Nephron progenitor cell (in vitro differentiated cells): ENCODE data around the gene BMI1.

Experiments
- DNase-seq: peaks from one replicate; pipeline ENCODE4 v3.0.0; 2021
- H3K27ac Mint-ChIP-seq: 2 replicates; pipeline ENCODE4 v1.8.0; 2021; ENCODE audit warnings: mild to moderate bottlenecking, moderate library complexity, mixed read lengths
- H3K27me3 Mint-ChIP-seq: 2 replicates; pipeline ENCODE4 v1.8.0; 2021; ENCODE audit warnings: mild to moderate bottlenecking, low read depth, mixed read lengths; ENCODE audit not compliant: poor library complexity
- H3K36me3 Mint-ChIP-seq: 2 replicates; pipeline ENCODE4 v1.8.0; 2021; ENCODE audit warnings: low read depth, mixed read lengths
- H3K4me1 Mint-ChIP-seq: 2 replicates; pipeline ENCODE4 v1.8.0; 2021; ENCODE audit warnings: mixed read lengths
- H3K4me3 Mint-ChIP-seq: 2 replicates; pipeline ENCODE4 v1.8.0; 2021; ENCODE audit warnings: mild to moderate bottlenecking, moderate library complexity, mixed read lengths
- H3K9me3 Mint-ChIP-seq: 2 replicates; pipeline ENCODE4 v1.8.0; 2021; ENCODE audit warnings: mild to moderate bottlenecking, moderate library complexity, mixed read lengths
- TF ChIP-seq, protein P1 (sequence below): fragments of 200-600 bp; sonication (generic); IDR thresholded peaks from 2 replicates; pipeline ENCODE4 v1.5.0; 2021; ENCODE audit warnings: antibody characterized with exemption

The BMI1 gene

DNA sequence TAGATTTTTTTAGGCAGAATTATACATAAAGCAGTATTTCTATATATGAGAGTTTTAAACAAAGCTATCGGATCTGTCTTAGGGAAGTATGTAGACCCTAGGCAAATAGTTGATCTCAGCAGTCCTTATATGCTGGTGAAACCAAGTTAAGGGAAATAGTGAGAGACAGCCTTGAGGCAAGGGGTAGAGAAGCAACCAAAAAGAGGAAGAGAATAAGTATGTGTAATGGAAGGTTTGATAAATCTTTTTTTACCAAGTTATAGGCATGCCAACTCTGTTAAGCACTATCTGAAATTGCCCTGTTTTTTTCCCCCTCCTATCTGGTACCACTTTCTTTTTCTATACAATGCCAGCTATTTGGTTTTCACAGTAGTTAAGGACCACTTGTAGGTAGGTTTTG is 44.3 kb downstream of the BMI1 start:
- H3K36me3 Mint-ChIP-seq = no peaks in the 10 kb centered on the region
- H3K27me3 Mint-ChIP-seq = no peaks in the 10 kb centered on the region

DNA sequence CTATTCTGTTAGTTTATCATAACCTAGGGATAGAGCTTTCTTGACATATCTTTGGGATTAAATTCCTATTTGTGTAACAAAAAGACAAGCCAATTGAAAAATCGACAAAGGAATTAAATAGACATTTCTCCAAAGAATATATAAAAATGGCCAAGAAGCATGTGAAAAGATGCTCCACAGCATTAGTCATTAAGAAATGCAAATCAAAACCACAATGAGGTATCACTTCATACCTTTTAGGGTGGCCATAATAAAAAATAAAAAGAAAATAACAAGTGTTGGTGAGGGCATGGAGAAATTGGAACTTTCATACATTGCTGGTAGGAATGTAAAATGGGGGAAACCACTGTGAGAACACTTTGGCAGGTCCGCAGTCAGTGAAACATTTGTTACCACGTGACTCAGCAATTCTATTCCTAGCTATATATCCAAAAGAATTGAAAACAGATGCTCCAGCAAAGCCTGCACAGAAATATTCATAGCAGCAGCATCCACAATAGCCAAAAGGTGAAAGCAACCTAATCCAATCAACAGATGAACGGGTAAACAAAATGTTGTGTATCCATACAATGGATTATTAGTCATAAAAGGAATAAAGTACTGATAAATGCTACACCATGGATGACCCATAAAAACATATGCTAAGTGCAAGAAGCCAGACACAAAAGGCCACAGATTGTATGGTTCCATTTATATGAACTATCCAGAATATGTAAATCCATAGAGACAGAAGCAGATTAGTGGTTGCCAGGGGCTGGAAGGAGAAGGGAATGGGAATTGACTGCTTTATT is 44.9 kb downstream of the BMI1 start:
- DNase-seq = no peak
- TF ChIP-seq, protein P1, sequence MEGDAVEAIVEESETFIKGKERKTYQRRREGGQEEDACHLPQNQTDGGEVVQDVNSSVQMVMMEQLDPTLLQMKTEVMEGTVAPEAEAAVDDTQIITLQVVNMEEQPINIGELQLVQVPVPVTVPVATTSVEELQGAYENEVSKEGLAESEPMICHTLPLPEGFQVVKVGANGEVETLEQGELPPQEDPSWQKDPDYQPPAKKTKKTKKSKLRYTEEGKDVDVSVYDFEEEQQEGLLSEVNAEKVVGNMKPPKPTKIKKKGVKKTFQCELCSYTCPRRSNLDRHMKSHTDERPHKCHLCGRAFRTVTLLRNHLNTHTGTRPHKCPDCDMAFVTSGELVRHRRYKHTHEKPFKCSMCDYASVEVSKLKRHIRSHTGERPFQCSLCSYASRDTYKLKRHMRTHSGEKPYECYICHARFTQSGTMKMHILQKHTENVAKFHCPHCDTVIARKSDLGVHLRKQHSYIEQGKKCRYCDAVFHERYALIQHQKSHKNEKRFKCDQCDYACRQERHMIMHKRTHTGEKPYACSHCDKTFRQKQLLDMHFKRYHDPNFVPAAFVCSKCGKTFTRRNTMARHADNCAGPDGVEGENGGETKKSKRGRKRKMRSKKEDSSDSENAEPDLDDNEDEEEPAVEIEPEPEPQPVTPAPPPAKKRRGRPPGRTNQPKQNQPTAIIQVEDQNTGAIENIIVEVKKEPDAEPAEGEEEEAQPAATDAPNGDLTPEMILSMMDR = no peak
- H3K27me3 Mint-ChIP-seq = no peaks in the 10 kb centered on the region

More for the DNA sequence above, 44.3 kb downstream of the BMI1 start:
- no peaks in the 10 kb centered on the region for H3K9me3 Mint-ChIP-seq
- DNase-seq = no peak
- H3K27ac Mint-ChIP-seq = no peak overlapping the region
- no peak overlapping the region for H3K4me3 Mint-ChIP-seq
- TF ChIP-seq, protein P1 = no peak
- peaks cover 20% of the 10 kb centered on the region for H3K4me1 Mint-ChIP-seq

DNA sequence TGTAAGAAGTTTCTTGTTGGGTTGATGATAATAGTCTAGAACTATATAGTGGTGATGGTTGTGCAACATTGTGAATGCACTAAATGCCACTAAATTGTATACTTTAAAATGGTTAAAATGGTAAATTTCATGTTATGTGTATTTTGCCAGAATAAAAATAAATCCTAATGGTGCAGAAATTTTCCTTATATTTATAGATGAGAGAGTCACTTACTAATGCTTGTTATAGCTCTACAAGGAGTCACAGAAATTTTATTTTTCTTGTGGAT is 45.5 kb downstream of the BMI1 start:
- DNase-seq = no peak
- H3K27ac Mint-ChIP-seq = no peak overlapping the region
- no peaks in the 10 kb centered on the region for H3K27me3 Mint-ChIP-seq
- H3K9me3 Mint-ChIP-seq = no peaks in the 10 kb centered on the region
- H3K4me3 Mint-ChIP-seq = no peak overlapping the region
- peaks cover 20% of the 10 kb centered on the region for H3K4me1 Mint-ChIP-seq
- H3K36me3 Mint-ChIP-seq = no peaks in the 10 kb centered on the region
- TF ChIP-seq, protein P1 = no peak

More for the DNA sequence above, 44.9 kb downstream of the BMI1 start:
- peaks cover 20% of the 10 kb centered on the region for H3K4me1 Mint-ChIP-seq
- no peaks in the 10 kb centered on the region for H3K36me3 Mint-ChIP-seq
- H3K4me3 Mint-ChIP-seq = no peak overlapping the region
- no peak overlapping the region for H3K27ac Mint-ChIP-seq
- no peaks in the 10 kb centered on the region for H3K9me3 Mint-ChIP-seq

DNA sequence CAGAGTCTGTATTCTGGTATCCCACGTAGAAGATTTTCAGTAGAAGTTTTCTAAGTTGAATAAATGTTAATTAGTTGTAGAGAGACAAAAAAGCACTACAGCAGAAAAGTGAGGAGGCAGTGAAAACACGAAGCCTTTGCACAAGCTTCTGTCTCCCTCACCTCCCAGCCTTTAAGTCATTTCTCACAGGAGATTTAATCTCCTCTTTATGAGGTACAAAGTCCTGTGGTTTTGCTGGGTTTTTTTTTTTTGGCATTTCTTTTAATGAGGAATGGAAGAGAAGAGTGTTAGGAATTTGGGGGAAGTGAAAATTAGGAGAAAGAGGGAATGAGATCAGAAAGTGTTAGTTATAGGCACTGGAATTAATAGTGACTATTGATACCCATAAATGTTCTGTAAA is 45.9 kb downstream of the BMI1 start:
- DNase-seq = no peak
- Mint-ChIP-seq H3K9me3 (no peaks in the 10 kb centered on the region), H3K4me1 (peaks cover 20% of the 10 kb centered on the region), H3K36me3 (no peaks in the 10 kb centered on the region), H3K4me3 (no peak overlapping the region), H3K27me3 (no peaks in the 10 kb centered on the region), H3K27ac (peak overlapping the region; percentile 37)
- TF ChIP-seq, protein P1 = no peak

DNA sequence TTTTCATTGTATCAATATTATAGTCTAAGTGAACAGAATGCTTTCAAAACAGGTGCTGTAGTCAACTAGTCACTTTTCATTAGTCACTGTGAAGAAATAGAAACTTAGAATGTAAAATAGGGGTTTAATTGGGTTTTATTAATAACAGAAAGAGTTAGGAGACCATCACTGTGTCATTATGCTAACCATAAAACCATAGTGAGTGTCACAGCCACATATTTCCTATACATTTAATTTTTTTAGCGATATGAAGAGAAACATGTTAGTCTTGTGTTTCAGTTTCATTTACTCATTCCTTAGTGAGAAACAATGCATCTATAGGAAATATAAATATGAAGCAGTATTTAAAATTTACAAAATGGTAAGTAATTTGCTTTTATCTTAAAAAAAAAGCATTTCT is 46.6 kb downstream of the BMI1 start:
- Mint-ChIP-seq H3K4me3 (no peak overlapping the region), H3K4me1 (peaks cover 20% of the 10 kb centered on the region), H3K27ac (no peak overlapping the region), H3K9me3 (no peaks in the 10 kb centered on the region), H3K36me3 (no peaks in the 10 kb centered on the region), H3K27me3 (no peaks in the 10 kb centered on the region)
- DNase-seq = no peak
- TF ChIP-seq, protein P1 = no peak

DNA sequence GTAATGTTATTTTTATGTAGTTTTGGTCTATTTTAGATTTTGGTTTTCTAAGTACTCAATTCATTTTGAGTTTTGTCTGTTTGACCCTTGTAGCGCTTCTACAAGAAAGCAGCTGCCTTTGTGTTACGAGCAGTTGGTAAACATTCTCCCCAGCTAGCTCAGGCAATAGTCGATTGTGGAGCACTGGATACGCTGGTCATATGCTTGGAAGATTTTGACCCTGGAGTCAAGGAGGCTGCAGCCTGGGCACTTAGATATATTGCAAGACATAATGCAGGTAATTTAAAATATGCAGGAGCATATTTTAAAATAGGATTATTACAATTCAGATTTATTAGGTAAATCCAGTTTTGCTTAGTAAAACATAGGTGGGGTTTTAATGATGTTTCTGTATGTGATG is 47.5 kb downstream of the BMI1 start:
- peaks cover 25% of the 10 kb centered on the region for H3K4me1 Mint-ChIP-seq
- H3K36me3 Mint-ChIP-seq = no peaks in the 10 kb centered on the region
- TF ChIP-seq, protein P1 = no peak
- H3K27me3 Mint-ChIP-seq = no peaks in the 10 kb centered on the region
- H3K27ac Mint-ChIP-seq = no peak overlapping the region
- H3K9me3 Mint-ChIP-seq = no peaks in the 10 kb centered on the region
- no peak for DNase-seq
- no peak overlapping the region for H3K4me3 Mint-ChIP-seq
